Activated CD8-positive, alpha-beta memory T cell treated with anti-CD3 and anti-CD28 coated beads, Interleukin-2, amount 50 U/mL, for 4 hours (primary cell): ENCODE data around the gene ST3GAL6.

Experiments
- DNase-seq: peaks from one replicate; pipeline ENCODE4 v3.0.0-alpha.2; 2020

The ST3GAL6 gene

GRCh38 chr3:98741121-98741716 lies 21.9 kb upstream of the ST3GAL6 start:
- no peak for DNase-seq

- DNase-seq = no peak
Measured at GRCh38 chr3:98743071-98743470, 20.1 kb upstream of the ST3GAL6 start.

- DNase-seq = no peak
Measured at GRCh38 chr3:98744283-98744682, 18.9 kb upstream of the ST3GAL6 start.

GRCh38 chr3:98745718-98746117 lies 17.4 kb upstream of the ST3GAL6 start:
- DNase-seq = no peak

- no peak for DNase-seq
Measured at GRCh38 chr3:98746122-98746521, 17.0 kb upstream of the ST3GAL6 start.

GRCh38 chr3:98746882-98747281 lies 16.3 kb upstream of the ST3GAL6 start:
- DNase-seq = no peak

GRCh38 chr3:98750276-98750919 lies 12.7 kb upstream of the ST3GAL6 start:
- no peak for DNase-seq

- DNase-seq = no peak
Measured at GRCh38 chr3:98754483-98754882, 8.7 kb upstream of the ST3GAL6 start.

GRCh38 chr3:98755601-98756000 lies 7.5 kb upstream of the ST3GAL6 start:
- no peak for DNase-seq

GRCh38 chr3:98759629-98760028 lies 3.5 kb upstream of the ST3GAL6 start:
- DNase-seq = no peak

GRCh38 chr3:98761643-98762229 lies 1.4 kb upstream of the ST3GAL6 start:
- no peak for DNase-seq

GRCh38 chr3:98763819-98764418 lies 779 bp downstream of the ST3GAL6 start:
- DNase-seq = no peak

- DNase-seq = no peak
Measured at GRCh38 chr3:98764472-98764884, 1.3 kb downstream of the ST3GAL6 start.

- no peak for DNase-seq
Measured at GRCh38 chr3:98765721-98766120, 2.6 kb downstream of the ST3GAL6 start.

- DNase-seq = no peak
Measured at GRCh38 chr3:98766924-98767323, 3.8 kb downstream of the ST3GAL6 start.

- DNase-seq = no peak
Measured at GRCh38 chr3:98768961-98769360, 5.8 kb downstream of the ST3GAL6 start.

- no peak for DNase-seq
Measured at GRCh38 chr3:98769448-98769847, 6.3 kb downstream of the ST3GAL6 start.

- no peak for DNase-seq
Measured at GRCh38 chr3:98770261-98771039, 7.3 kb downstream of the ST3GAL6 start.

- DNase-seq = no peak
Measured at GRCh38 chr3:98772022-98772421, 8.9 kb downstream of the ST3GAL6 start.

- no peak for DNase-seq
Measured at GRCh38 chr3:98775459-98776139, 12.5 kb downstream of the ST3GAL6 start.

GRCh38 chr3:98776140-98776493 lies 13.0 kb downstream of the ST3GAL6 start:
- DNase-seq = no peak

- DNase-seq = no peak
Measured at GRCh38 chr3:98777286-98777685, 14.1 kb downstream of the ST3GAL6 start.

GRCh38 chr3:98777801-98778220 lies 14.7 kb downstream of the ST3GAL6 start:
- no peak for DNase-seq
